GM12892 (cell line): ENCODE data around the gene LRRC10B.
A peak's percentile ranks its signal among the peaks of the same experiment; 100 is the strongest.
"Not testable (repeated sequence)": the region's sequence is repeated elsewhere in the genome, so short reads cannot be mapped to it uniquely, and the experiment has no call there.

Source experiments
- DNase-seq: peaks from one replicate; pipeline ENCODE4 v3.0.0; 2011; ENCODE audit not compliant: insufficient read length
- FAIRE-seq: peaks from 2 replicates; lab custom pipeline; 2011; peaks lifted over from hg19 to GRCh38; lab: Jason Lieb, UNC
- POLR2A ChIP-seq: IDR thresholded peaks from 2 replicates; pipeline ENCODE4 v1.6.1; 2011; ENCODE audit warnings: low read depth, low read length, control low read depth
- POLR2AphosphoS5 ChIP-seq: IDR thresholded peaks from 2 replicates; pipeline ENCODE4 v1.6.1; 2011; ENCODE audit warnings: low read depth, low read length, control low read depth
- TAF1 ChIP-seq: IDR thresholded peaks from 2 replicates; pipeline ENCODE4 v1.6.1; 2011; ENCODE audit warnings: low read depth, mild to moderate bottlenecking, control low read depth, low read length, borderline replicate concordance

The LRRC10B gene

DNA sequence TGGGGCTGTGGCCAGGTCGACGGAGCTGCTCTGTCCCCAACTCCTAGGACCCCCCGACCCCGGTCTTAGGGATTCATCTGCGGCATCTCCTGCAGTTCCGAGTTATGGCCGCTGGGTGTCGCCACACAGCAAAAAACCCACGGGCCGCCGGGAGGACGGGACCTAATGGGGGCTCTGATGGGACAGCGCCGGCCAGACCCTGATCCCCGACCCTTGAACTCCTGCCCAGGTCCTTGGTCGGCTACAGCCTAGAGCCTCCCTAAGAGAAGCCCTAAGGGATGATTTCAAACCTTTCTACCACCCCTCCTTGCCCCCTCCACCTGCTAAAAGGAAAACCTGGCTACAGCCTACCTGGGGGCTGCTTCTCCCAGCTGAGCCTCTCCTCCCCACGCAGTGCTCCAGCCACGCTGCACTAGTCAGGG, 30.8 kb upstream of the LRRC10B start:
- peak; percentile 75 for DNase-seq
- FAIRE-seq: peak; percentile 84
- no peak for TF ChIP-seq TAF1

DNA sequence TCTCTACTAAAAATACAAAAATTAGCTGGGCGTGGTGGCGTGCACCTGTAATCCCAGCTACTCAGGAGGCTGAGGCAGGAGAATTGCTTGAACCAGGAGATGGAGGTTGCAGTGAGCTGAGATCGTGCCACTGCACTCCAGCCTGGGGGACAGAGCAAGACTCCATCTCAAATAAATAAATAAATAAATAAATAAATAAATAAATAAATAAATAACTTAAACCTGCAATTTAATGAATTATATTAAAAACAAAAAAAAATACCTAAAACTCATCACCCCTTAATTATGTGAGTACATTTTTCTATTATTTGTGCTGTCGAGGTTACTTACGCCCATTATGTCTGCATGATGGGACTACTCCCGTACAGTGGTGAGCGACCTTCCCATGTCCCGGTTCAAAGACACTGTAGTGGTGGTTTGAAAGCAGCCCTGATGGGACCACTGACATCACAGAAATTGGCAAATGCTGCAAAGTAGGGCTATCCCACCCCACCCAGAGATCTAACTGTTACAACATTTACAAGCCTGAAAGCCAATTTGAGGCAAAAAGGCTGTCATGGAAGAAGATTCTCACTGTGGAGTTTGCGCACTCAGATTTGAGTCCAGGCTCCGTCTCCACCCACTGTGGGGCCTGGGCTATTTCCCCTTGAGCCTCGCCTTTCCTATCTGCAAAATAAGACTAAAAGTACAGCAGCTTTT, 29.0 kb upstream of the LRRC10B start:
- not testable (repeated sequence) for DNase-seq, FAIRE-seq

DNA sequence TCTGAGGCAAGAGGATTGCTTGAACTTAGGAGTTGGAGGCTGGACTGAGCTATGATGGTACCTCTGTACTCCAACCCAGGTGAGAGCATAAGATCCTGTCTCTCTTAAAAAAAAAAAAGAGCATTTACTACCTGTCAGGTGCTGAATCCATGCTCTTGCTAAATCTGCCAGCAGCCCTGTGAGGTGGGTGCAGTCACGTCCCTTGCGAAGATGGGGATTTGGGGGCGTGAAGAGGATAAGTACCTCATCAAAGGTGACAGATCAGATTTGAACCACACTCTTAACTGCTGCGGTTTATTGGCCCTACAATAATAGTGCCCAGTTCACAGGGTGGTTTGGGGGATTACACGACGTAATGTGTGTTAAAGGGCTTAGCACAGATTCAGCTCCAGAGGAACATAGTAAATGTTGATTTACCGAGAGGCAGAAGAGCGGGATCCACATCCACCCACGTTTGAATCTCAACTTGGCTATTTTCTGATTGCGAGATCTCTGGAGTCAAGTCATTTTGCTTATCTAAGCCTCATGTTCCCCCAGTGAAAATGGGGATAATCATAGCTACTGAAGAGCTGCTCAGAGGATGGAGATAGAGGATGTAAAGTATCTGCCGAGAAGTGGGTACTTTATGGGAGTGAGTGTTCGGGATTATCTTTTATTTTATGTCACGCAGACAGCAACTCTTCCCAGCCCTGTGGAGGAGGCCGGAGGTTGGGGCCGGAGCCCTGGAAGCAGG, 28.1 kb upstream of the LRRC10B start:
- DNase-seq (no peak), FAIRE-seq (no peak)
- TF ChIP-seq POLR2AphosphoS5: no peak
- TF ChIP-seq TAF1: no peak
- no peak for TF ChIP-seq POLR2A

DNA sequence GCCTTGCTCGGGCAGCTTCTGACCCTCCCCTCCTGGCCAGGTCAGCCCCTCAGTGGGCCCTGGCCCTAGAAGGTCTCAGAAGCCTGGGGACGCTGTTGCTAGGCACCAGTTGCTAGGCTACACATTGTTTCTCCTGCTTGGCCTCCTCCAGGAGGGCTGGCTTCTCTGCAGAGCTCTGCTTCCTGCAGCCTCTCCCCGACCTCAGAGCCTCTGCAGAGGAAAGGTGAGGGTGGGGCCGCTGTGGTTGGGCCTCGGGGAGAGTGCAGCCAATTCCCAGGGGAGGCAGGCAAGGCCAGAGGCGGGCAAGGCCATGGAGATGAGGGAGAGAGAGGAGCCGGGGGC, 27.6 kb upstream of the LRRC10B start:
- DNase-seq: no peak
- TF ChIP-seq POLR2A: no peak
- no peak for TF ChIP-seq TAF1
- TF ChIP-seq POLR2AphosphoS5: no peak
- no peak for FAIRE-seq

DNA sequence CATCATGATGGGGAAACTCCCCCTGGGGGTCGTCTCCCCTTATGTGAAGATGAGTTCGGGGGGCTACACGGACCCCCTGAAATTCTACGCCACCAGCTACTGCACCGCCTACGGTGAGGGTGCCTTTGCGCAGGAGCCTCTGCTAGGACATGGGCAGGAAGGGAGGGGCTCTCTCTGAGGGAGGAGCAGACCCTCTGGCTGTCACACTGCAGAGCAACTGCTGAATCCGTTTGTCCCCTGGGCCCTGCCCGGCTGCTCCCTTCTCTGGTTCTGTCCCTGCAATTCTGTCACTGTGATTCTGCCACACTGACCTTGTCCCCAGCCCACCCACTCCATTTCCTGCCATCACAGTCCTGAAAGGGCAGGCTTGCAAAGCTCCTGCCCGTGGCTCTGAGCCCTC, 26.7 kb upstream of the LRRC10B start:
- TF ChIP-seq POLR2A: no peak
- no peak for TF ChIP-seq POLR2AphosphoS5
- TF ChIP-seq TAF1: no peak
- FAIRE-seq: no peak
- no peak for DNase-seq

DNA sequence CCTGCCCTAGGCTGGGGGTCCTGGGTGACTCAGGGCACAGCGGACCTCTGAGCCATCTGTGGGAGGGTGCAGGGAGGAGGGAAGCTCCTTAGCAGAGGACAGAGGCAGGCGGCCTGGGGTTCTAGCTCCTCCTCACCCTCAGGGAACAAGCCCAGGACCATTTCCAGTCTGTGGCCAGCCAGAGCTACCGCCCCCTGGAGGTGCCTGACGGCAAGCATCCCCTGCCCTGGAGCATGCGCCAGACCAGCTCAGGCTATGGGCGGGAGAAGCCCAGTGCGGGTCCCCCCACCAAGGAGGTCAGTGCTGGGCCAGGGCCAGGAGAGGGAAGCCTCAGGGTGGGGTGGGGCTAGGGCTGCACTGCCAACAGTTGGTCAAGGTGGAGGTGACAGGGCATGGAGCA, 26.0 kb upstream of the LRRC10B start:
- TF ChIP-seq POLR2AphosphoS5 (no peak), TAF1 (no peak), POLR2A (no peak)
- FAIRE-seq (peak; percentile 51), DNase-seq (no peak)

DNA sequence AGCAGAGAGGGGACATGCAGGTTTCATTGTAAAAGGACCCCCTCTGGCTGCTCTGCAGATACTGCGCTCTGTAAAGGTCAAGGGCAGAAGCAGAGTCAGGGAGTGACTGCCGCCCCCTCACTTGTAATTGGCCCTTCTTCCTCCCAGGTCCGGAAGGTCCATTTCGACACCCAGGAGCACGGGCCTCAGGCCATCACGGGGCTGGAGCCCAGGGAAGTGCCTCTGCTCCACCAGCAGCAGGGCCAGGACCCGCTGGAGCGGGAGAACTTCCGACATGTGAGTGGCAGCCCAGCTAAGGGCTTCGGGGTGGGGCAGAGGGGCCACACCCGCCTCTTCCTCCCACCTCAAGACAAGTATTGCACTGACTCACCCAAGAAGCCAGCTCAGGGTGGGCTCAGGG, 24.0 kb upstream of the LRRC10B start:
- no peak for DNase-seq
- no peak for TF ChIP-seq TAF1
- no peak for TF ChIP-seq POLR2A
- TF ChIP-seq POLR2AphosphoS5: no peak
- no peak for FAIRE-seq

DNA sequence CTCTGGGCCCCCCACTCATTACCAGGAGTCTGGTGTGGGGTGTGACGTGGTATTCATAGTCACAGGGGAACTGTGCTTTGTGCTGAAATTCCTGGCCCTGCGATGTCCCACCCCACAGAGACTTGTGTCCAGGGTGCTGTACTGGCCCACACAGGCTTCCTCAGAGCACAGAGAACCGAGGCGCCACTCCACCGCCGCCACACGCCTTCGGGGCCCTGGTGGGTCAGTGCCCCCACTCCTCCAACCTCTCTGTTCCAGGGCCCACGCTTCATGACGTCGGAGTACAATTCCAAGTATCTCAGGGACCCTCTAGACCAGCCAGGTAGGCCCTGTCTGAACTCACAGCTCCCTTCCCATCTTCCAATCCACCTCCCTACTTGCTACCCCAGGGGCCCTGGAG, 23.5 kb upstream of the LRRC10B start:
- DNase-seq: no peak
- FAIRE-seq: no peak
- TF ChIP-seq TAF1: no peak
- no peak for TF ChIP-seq POLR2AphosphoS5
- no peak for TF ChIP-seq POLR2A

DNA sequence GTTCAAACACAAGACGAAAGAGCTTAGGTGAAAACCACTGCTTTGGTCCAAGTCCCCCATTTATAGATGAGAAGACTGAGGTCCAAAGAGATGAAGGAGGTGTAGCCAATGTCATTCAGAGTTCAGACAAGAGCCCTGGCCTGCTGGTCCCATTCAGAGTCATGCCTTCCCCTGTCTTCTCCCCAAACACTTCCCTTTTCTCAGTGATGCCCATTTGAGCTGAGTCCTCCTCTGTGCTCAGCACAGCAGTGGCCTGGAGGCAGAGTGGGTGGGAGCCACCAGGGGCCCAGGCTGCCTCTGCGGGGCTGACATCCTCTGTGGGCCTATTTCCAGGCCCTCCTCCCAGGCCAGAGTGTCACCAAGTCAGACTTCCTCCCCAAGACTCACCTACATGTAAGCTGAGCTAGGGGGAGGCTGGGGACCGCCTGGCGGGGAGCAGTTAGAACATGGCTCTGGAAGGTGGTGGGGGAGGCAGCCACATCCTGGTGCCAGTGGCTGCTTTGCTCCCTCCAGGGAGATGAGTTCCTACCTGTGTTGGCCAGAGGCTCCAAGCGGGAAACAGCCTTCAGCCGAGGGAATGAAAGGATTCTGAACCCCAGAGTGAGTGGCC, 22.4 kb upstream of the LRRC10B start:
- DNase-seq (no peak), FAIRE-seq (no peak)
- TF ChIP-seq POLR2AphosphoS5: no peak
- no peak for TF ChIP-seq TAF1
- no peak for TF ChIP-seq POLR2A

DNA sequence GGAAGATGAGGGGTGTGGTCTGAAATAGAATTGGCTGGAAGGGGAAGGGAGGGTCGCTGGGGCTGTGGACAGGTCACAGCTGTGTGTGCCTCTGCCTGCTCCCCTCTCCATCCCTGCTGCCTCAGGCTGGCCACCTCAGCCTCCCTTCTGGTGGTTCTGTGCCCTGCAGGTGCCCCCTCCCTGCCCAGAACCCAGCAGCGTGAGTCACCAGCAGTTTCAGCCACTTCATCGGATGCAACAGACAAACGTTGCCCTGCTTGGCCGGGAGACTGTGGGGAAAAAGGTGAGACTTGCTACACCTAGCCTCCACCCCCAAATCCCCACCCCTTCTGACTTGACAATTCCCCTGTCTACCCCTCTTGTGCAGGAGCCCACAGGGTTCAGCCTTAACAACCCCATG, 21.8 kb upstream of the LRRC10B start:
- DNase-seq (no peak), FAIRE-seq (no peak)

DNA sequence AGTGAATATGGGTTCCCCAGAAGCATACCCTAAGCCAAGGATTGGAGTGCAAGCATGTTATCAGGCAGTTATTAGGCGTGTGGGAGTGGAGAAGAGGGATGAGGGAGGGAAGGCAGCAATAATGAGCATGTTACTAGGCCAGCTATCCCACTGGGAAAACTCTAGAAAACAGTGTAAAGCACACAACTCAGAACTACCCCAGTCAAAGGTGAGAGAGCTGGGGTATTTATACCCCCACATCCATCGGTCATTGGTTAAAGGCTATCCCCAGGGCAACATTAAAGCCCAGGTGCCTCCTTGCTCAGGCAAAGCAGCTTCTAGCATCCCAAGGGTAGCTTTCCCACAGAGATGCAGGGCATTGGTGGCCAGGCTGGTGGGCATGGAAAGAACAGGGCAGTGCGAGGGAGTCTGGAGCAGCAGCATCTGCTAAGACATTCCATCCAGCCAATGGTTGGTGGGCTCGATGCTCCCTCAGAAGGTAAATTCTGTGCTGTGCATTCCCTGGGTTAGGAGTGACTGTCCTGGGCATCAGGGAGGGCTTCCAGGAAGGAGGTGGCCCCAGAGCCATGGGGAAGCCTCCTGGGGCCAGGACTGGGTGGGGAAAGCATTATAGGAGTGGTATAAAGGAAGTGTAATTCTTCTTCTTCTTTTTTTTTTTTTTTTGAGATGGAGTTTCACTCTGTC, 21.1 kb upstream of the LRRC10B start:
- DNase-seq: no peak
- FAIRE-seq: no peak
- TF ChIP-seq TAF1 (no peak), POLR2A (no peak), POLR2AphosphoS5 (no peak)

More for the DNA sequence above, 21.8 kb upstream of the LRRC10B start:
- TF ChIP-seq POLR2AphosphoS5 (no peak), TAF1 (no peak), POLR2A (no peak)
